Naive thymus-derived CD8-positive, alpha-beta T cell (primary cell): ENCODE data around the gene LTBP3. TPM values are rescaled to one million over a fixed set of nuclear protein-coding genes. Genes with fewer than 3 reads are reported as not detected.

Experiments used
- ATAC-seq, 2 donors: fragments of 150-1000 bp; cut with Tn5 transposase in 1 of 2; sonication (Bioruptor Pico), chemical (Tn5 transposase) in 1 of 2; 1 replicate in 1 of 2; 2 replicates in 1 of 2; pipeline ENCODE4 v1.10.0; 2021; ENCODE audit warnings: mild to moderate bottlenecking in 2 of 2, moderate library complexity in 2 of 2
- POLR2A ChIA-PET: fragments of 350-600 bp; sonication (Branson Sonifier 250); formaldehyde crosslinking; loops from one replicate; lab custom pipeline; 2021; ENCODE audit warnings: antibody characterized with exemption; lab: Charles Lee
- DNase-seq, 10 donors: peaks; one replicate each; pipeline versions ENCODE4 v3.0.0 to v3.0.0-alpha.2; 2020 to 2022
- H3K27ac Mint-ChIP-seq, 10 donors: one replicate each; pipeline ENCODE4 v1.8.0; 2020 to 2022; ENCODE audit warnings: mild to moderate bottlenecking in 10 of 10, mixed read lengths in 10 of 10, moderate library complexity in 4 of 10, inconsistent platforms in 1 of 10
- H3K27me3 Mint-ChIP-seq, 5 donors: one replicate each; pipeline ENCODE4 v1.8.0; 2021 to 2022; ENCODE audit warnings: mixed read lengths in 5 of 5
- H3K36me3 Mint-ChIP-seq, 3 donors: one replicate each; pipeline ENCODE4 v1.8.0; 2020 to 2022; ENCODE audit warnings: mixed read lengths in 3 of 3, mild to moderate bottlenecking in 2 of 3, inconsistent platforms in 1 of 3
- H3K4me1 Mint-ChIP-seq, 4 donors: one replicate each; pipeline ENCODE4 v1.8.0; 2021 to 2022; ENCODE audit warnings: mixed read lengths in 4 of 4
- H3K4me3 Mint-ChIP-seq, 10 donors: one replicate each; pipeline ENCODE4 v1.8.0; 2020 to 2022; ENCODE audit warnings: mild to moderate bottlenecking in 10 of 10, mixed read lengths in 10 of 10, moderate library complexity in 6 of 10, inconsistent platforms in 1 of 10
- H3K9me3 Mint-ChIP-seq, 9 donors: one replicate each; pipeline ENCODE4 v1.8.0; 2020 to 2022; ENCODE audit warnings: mixed read lengths in 9 of 9, mild to moderate bottlenecking in 3 of 9, inconsistent platforms in 1 of 9, moderate library complexity in 1 of 9
- polyA plus RNA-seq, 3 donors: library from polyadenylated mRNA; unstranded; fragments of 300-500 nt; fragmentation: Illumina TruSeq; gene quantifications; one replicate each; pipeline ENCODE4 v1.2.3, GENCODE V29; 2021
- total RNA-seq, 8 experiments: library from RNA in 2 of 8; stranded (reverse) in 2 of 8; gene quantifications; one replicate each; pipeline ENCODE4 v1.2.3 and lab custom pipeline; 2021 to 2026

The LTBP3 gene
- total RNA-seq, result 100 to 1,000 TPM; 258 to 261 TPM
- 10 to 100 TPM in 2 of 3 donors, 1 to 10 TPM in 1; 7.3 to 35.0 (median 18.9) TPM for polyA plus RNA-seq
- 32.7 to 243 (median 173) reads per million in 6 experiments for total RNA-seq (lab: John Stamatoyannopoulos, UW)

DNA sequence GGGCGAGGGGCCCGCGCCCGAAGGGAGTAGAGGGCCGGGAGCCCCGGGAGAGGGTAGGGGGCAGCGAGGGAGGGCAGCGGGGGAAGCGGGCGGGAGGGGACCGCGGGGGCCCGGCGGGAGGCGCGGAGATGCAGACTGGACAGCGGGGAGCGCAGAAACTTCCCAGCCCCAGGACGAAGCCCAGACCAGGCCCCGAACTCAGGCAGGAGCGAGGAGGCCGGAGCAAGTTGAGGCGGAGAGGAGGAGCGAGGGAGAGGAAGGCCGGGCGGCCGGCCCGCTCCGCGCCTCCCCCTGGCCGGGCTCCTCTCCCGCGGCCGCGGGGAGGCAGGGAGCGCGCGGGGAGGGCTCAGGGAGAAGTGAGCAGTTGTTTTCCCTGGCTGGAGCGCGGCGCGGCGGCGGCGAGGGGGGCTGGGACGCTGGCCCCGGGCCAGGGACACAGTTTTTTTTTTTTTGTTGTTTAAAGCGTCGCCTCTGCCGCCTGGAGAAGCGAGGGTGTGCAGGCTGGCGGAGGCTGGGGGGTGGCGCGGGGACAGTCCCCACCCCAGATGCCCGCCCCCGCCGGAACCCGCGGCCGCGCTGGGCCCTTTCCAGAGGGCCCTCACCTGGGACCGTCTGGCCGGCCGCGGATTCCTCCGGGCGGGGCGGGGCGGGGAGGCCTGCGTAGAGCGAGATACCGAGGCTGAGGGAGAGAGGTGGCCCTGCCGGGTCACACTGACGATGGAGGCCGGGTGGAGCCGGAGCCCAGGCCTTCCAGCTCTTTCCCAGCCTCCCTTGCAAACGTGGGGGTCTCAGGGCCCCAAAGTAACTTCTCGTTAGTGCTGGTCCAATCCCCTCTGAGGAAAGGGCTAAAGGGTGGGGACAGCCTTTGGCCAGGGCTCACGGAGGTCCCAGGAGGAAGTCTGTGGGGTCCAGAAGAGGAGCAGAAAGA, at the start of gene LTBP3:
TSS of gene LTBP3 (minus strand) at position 358 of the 928 bp plus-strand sequence. CDS start 400 bp downstream, outside the sequence.
- H3K36me3 Mint-ChIP-seq, result no peaks in the 10 kb centered on the region
- peak within 1 kb of the TSS; percentile 82 to 95 (median 91) for H3K4me3 Mint-ChIP-seq
- H3K9me3 Mint-ChIP-seq, result no peaks in the 10 kb centered on the region
- peak within 1 kb of the TSS; percentile 88 to 98 (median 94) for H3K27ac Mint-ChIP-seq
- ATAC-seq (peak; percentile 46 to 56), DNase-seq (peak in 6 of 10 donors; percentile 45 to 54 (median 50))
- peaks cover 37 to 66% (median 60%) of the 10 kb centered on the region in 4 donors for H3K4me1 Mint-ChIP-seq
- POLR2A ChIA-PET, result interaction anchor here (0.8 to 7.7 kb wide), 13 partner anchors 10 to 139 kb away, joined by 3 to 149 read pairs (median 14); partner anchors contain the start of genes EHBP1L1, FAM89B, MALAT1 and PCNX3
- no peaks in the 10 kb centered on the region for H3K27me3 Mint-ChIP-seq

DNA sequence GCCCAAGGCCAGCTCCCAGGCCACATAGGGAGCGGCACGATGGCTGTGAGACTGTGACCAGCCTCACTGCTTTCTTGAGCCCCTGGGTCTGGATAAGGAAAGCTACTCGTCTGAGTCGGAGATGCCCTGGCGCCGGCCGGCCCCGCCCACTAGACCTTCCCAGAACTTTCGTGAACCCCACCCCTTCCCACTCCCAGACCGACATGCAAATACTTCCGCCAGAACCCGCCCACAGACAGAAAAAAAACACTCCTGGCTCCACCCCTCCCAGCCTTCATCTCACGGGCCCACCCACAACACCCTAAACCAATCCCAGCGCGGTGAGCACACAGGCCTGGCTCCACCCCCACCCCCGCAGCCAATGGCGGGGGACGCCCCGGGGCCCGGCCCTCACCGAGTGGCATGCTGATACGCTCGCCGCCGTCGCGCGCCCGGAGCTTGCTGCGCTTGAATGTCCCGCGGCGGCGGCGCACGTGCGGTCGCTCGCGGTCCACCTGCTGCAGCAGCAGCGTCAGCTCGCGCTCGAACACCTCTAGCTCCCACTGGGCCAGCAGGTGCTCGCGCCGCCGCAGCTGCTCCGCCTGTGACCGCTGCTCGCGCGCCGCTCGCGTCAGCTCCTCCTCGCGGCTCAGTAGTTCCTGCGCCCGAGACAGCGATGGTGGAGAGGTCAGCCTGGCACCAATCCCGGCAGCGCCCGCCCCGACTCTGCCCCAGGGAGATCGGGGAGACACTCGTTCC, 48.9 kb upstream of the LTBP3 start:
- POLR2A ChIA-PET, result interaction anchor here (0.5 to 2.0 kb wide), 4 partner anchors 13 to 100 kb away, joined by 4 to 5 read pairs (median 4); no protein-coding TSS in a partner anchor
- Mint-ChIP-seq H3K36me3 (peaks cover 0 to 60% (median 6%) of the 10 kb centered on the region in 3 donors), H3K4me1 (peaks cover 12 to 34% (median 30%) of the 10 kb centered on the region in 4 donors), H3K27me3 (no peaks in the 10 kb centered on the region), H3K27ac (peak overlapping the region in 2 of 10 donors; percentile 14 to 57), H3K9me3 (no peaks in the 10 kb centered on the region), H3K4me3 (peak overlapping the region in 1 of 10 donors; percentile 62)
- DNase-seq (no peak), ATAC-seq (peak; percentile 32 to 37)

DNA sequence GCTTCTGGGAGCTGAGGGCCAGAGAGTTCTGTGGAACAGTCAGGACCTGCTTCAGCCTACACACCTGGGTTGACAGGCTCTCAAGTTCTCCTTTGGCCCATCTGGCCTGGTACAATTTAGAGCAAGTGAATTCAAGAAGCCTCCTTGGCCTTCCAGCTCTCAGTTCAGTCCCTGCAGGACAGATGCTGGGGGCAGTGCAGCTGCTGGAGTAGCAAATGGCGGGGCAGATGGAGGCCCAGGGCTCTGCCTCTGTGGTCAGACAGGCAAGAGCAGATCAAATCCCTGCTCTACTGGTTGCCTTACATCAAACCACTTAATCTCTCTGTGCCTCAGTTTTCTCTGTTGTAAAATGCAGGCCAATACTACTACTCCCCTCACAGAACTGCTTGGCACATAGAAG, 46.1 kb upstream of the LTBP3 start:
- POLR2A ChIA-PET, result interaction anchor here (1.0 to 1.3 kb wide), 2 partner anchors 11 to 14 kb away, joined by 3 to 6 read pairs; partner anchors contain the start of gene PCNX3
- no peaks in the 10 kb centered on the region for H3K9me3 Mint-ChIP-seq
- ATAC-seq, result no peak
- no peak overlapping the region for H3K4me3 Mint-ChIP-seq
- H3K4me1 Mint-ChIP-seq, result peaks cover 2 to 6% (median 5%) of the 10 kb centered on the region in 4 donors
- DNase-seq, result no peak
- H3K27me3 Mint-ChIP-seq, result no peaks in the 10 kb centered on the region
- H3K27ac Mint-ChIP-seq, result peak overlapping the region in 1 of 10 donors; percentile 9
- peaks cover 0 to 51% (median 6%) of the 10 kb centered on the region in 3 donors for H3K36me3 Mint-ChIP-seq

DNA sequence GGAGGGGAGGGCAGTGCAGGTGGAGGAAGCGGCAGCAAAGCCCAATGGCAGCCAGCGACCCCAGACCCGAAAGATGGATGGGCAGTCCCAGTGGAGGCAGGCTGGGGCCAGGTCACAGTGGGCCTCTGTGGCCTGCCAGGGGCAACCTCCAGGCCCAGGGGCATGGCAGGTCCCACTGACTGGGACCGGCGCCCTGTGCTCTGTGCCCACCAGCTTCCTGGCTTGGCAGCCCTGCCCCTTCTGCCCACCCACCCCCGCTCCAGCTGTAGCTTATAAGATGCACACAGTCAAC, 41.7 kb upstream of the LTBP3 start:
- Mint-ChIP-seq H3K27ac (peak overlapping the region in 1 of 10 donors; percentile 57), H3K4me1 (peaks cover 6 to 9% (median 8%) of the 10 kb centered on the region in 4 donors), H3K9me3 (no peaks in the 10 kb centered on the region), H3K27me3 (no peaks in the 10 kb centered on the region), H3K4me3 (no peak overlapping the region), H3K36me3 (peaks cover 0 to 36% (median 0%) of the 10 kb centered on the region in 3 donors)
- DNase-seq, result no peak
- ATAC-seq, result no peak
- POLR2A ChIA-PET, result interaction anchor here (0.5 to 1.3 kb wide), 4 partner anchors 11 to 27 kb away, joined by 3 to 6 read pairs (median 4); partner anchors contain the start of gene MAP3K11

DNA sequence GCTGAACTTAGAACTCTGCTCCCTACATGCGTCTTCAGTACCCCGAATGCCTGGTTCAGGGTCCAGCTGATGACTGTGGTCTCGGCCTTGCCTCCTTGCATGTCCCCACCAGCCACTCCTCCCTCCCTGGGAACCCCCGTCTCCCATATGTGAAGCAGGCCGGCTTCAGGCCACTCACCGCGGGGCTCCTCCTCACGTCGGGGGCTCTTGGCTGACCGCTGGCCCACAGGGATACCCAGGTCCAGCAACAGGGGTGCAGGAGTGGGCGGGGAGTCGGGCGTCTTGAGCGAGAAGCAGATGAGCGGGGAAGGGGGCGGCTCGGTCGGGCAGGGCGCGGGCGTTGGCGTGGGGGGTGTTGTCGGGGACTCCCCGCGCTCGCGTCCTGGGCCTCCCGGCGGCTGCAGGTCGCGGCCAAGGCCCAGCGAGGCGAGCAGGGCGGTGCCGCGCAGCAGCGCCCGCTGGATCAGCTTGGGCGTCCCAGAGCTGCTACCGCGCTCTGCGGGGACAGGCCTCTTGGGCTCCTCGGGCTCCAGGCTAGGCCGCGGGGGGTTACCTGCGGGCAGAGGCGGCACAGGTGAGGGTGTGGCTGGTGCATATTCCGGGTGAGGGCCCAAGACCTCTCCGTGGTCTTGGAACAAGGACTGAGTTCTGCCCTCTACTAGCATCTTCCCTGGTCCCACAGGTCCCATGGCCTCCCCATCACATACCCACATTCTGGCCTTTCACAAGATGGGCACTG, 41.2 kb upstream of the LTBP3 start:
- no peak for DNase-seq
- Mint-ChIP-seq H3K9me3 (no peaks in the 10 kb centered on the region), H3K36me3 (peaks cover 0 to 31% (median 0%) of the 10 kb centered on the region in 3 donors), H3K27ac (peak overlapping the region in 1 of 10 donors; percentile 43), H3K27me3 (no peaks in the 10 kb centered on the region), H3K4me3 (no peak overlapping the region), H3K4me1 (peaks cover 6 to 12% (median 11%) of the 10 kb centered on the region in 4 donors)
- no peak for ATAC-seq
- POLR2A ChIA-PET, result interaction anchor here (0.5 to 1.3 kb wide), 2 partner anchors 12 to 15 kb away, joined by 4 to 6 read pairs; partner anchors contain the start of gene MAP3K11

DNA sequence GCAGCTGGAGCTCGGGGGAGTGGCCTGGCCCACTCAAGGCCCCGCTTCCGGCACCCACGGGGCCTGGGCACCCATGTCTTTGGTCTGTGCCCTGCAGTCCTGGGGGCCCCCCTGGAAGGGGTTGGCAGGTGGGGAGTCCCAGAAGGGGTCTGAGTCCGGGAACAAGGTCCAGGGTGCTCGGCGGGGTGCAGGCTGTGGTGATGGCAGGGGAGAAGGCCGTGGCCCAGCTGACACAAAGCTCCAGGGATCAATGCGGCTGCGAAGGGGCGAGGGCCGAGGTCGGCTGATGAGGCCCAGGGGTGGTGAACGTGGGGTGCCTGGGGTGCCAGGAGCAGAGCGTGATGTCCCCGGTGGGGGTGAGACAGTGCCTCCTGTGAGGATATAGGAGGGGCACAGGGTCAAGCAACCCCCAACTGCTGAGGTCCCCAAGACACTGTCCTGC, 40.1 kb upstream of the LTBP3 start:
- Mint-ChIP-seq H3K9me3 (no peaks in the 10 kb centered on the region), H3K27ac (peak overlapping the region in 1 of 10 donors; percentile 25), H3K27me3 (no peaks in the 10 kb centered on the region), H3K4me1 (peaks cover 7 to 20% (median 13%) of the 10 kb centered on the region in 4 donors), H3K4me3 (no peak overlapping the region), H3K36me3 (peaks cover 0 to 22% (median 0%) of the 10 kb centered on the region in 3 donors)
- DNase-seq, result no peak
- ATAC-seq, result no peak
- POLR2A ChIA-PET, result interaction anchor here (1.0 to 1.2 kb wide), 2 partner anchors 58 to 72 kb away, joined by 3 to 4 read pairs; no protein-coding TSS in a partner anchor

DNA sequence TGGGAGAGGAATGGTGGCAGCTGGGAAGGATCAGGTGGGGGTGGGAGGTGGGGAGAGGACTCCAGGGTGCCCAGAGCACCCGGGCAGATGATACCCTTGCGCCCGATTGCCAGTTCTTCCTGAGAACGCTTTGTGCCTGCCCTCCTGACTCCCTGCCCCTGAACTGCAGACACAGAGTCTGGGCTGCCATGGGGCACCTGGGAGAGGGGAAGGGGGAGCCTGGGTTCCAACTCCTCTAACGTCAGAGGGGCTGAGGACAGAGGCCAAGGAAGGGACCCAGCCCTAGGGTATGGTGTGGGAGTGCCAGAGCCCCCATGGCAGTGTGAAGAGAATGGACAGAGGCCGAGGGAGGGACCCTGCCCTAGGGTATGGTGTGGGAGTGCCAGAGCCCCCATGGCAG, 38.4 kb upstream of the LTBP3 start:
- POLR2A ChIA-PET, result interaction anchor here (0.6 to 4.3 kb wide), 4 partner anchors 17 to 432 kb away, joined by 3 to 37 read pairs (median 4); no protein-coding TSS in a partner anchor
- Mint-ChIP-seq H3K4me3 (no peak overlapping the region), H3K27me3 (no peaks in the 10 kb centered on the region), H3K4me1 (peaks cover 8 to 20% (median 13%) of the 10 kb centered on the region in 4 donors), H3K9me3 (no peaks in the 10 kb centered on the region), H3K27ac (no peak overlapping the region), H3K36me3 (peaks cover 0 to 24% (median 0%) of the 10 kb centered on the region in 3 donors)
- ATAC-seq (no peak), DNase-seq (no peak)

DNA sequence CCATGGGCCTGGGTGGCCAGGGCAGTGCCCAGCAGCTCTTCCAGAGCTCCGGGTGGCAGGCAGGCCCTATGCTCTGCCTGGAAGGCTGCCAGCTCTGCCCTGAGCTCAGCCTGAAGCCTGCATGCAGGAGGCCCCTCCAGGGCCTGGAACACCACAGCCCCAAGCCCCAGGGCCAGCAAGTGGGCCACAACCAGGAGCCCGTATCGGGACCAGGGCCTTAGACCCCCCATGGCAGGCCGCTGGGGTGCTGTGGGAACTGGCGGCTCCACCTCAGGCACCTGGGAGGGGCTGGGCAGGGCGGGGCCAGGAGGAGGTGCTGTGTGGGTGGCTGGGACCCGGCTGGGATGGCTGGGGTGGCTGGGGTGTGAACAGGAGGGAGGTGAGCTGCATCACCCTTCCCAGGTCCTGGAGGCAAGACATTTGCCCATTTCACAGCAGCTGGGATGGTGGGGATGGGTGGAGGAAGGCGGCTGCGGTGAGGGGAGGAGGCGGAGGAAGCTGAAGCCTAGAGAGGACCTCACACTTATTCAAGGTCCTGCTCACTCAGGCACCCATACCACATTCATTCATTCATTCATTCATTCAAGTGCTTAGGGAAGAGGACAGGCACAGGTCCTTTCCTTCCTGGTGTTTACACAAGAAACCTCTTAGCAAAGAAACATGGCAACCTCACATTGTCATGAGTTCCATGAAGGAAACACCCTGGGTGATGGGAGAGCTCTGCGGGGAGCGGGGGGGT, 37.6 kb upstream of the LTBP3 start, which contains the start of gene KCNK7:
TSS of gene KCNK7 (minus strand) at position 258 of the 739 bp plus-strand sequence. CDS start at position 230, 28 bp downstream.
- Mint-ChIP-seq H3K4me1 (peaks cover 9 to 22% (median 13%) of the 10 kb centered on the region in 4 donors), H3K9me3 (no peaks in the 10 kb centered on the region), H3K36me3 (peaks cover 0 to 29% (median 0%) of the 10 kb centered on the region in 3 donors), H3K27me3 (no peaks in the 10 kb centered on the region), H3K27ac (peak within 1 kb of the TSS in 7 of 10 donors; percentile 20 to 85 (median 55)), H3K4me3 (peak within 1 kb of the TSS in 2 of 10 donors; percentile 14 to 58)
- DNase-seq (no peak), ATAC-seq (no peak)
- POLR2A ChIA-PET, result interaction anchor here (0.6 to 4.3 kb wide), 8 partner anchors 10 to 431 kb away, joined by 3 to 37 read pairs (median 4); no protein-coding TSS in a partner anchor

DNA sequence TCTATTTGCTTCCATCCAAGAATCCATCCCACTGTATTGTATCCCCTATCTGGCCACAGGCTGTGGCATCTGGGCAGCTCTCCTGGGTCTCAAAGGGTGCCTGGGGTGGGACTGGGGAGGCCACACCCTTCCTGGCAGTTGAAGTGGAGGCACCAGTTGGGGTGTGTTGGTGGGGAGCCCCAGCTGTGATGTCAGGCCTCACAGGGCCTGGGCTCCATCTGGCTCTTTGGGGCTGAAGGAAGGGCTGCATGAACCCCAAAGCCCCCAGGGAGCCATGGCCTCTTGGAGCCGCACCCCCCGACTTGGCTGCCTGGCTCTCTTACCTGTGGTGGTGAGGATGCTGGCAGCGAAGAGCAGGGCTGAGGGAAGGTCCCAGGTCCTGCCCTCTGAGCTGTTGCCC, 37.0 kb upstream of the LTBP3 start:
- no peaks in the 10 kb centered on the region for H3K9me3 Mint-ChIP-seq
- POLR2A ChIA-PET, result interaction anchor here (0.8 to 4.3 kb wide), 8 partner anchors 11 to 54 kb away, joined by 3 to 37 read pairs (median 4); no protein-coding TSS in a partner anchor

More for the DNA sequence above, 37.0 kb upstream of the LTBP3 start:
- DNase-seq (no peak), ATAC-seq (no peak)
- Mint-ChIP-seq H3K4me3 (peak overlapping the region in 1 of 10 donors; percentile 58), H3K36me3 (peaks cover 0 to 35% (median 0%) of the 10 kb centered on the region in 3 donors), H3K27me3 (no peaks in the 10 kb centered on the region), H3K4me1 (peaks cover 11 to 24% (median 14%) of the 10 kb centered on the region in 4 donors), H3K27ac (peak overlapping the region in 3 of 10 donors; percentile 55 to 82 (median 71))
